NCI-H524 treated with DMSO at 0.1 percent for 48 hours (cell line): ENCODE data around the gene AMHR2.

ENCODE experiments used
- DNase-seq: peaks from one replicate; lab custom pipeline; 2025; lab: John Stamatoyannopoulos, UW

AMHR2 gene

GRCh38 chr12:53453953-53454640 is 30.4 kb downstream of the AMHR2 start:
- DNase-seq: no peak

GRCh38 chr12:53454707-53455106 is 31.1 kb downstream of the AMHR2 start:
- no peak for DNase-seq

GRCh38 chr12:53456654-53457366 is 33.2 kb downstream of the AMHR2 start:
- DNase-seq: no peak

GRCh38 chr12:53459097-53459496 is 35.4 kb downstream of the AMHR2 start:
- DNase-seq: no peak

GRCh38 chr12:53461059-53461458 is 37.4 kb downstream of the AMHR2 start:
- no peak for DNase-seq

GRCh38 chr12:53461591-53461990 is 37.9 kb downstream of the AMHR2 start:
- no peak for DNase-seq

GRCh38 chr12:53462935-53463334 is 39.3 kb downstream of the AMHR2 start:
- no peak for DNase-seq

- DNase-seq: no peak
Observed at GRCh38 chr12:53463802-53464560, 40.3 kb downstream of the AMHR2 start.

- DNase-seq: no peak
Observed at GRCh38 chr12:53464685-53465418, 41.2 kb downstream of the AMHR2 start.

GRCh38 chr12:53465679-53466078 is 42.0 kb downstream of the AMHR2 start:
- DNase-seq: no peak

GRCh38 chr12:53466640-53467039 is 43.0 kb downstream of the AMHR2 start:
- no peak for DNase-seq

GRCh38 chr12:53467082-53467481 is 43.4 kb downstream of the AMHR2 start:
- DNase-seq: no peak

GRCh38 chr12:53467880-53468279 is 44.2 kb downstream of the AMHR2 start:
- DNase-seq: no peak

- no peak for DNase-seq
Observed at GRCh38 chr12:53468282-53468681, 44.6 kb downstream of the AMHR2 start.

- DNase-seq: no peak
Observed at GRCh38 chr12:53472056-53472582, 48.5 kb downstream of the AMHR2 start.

- no peak for DNase-seq
Observed at GRCh38 chr12:53474077-53474476, 50.4 kb downstream of the AMHR2 start.

GRCh38 chr12:53474819-53475218 is 51.2 kb downstream of the AMHR2 start:
- DNase-seq: no peak

GRCh38 chr12:53476769-53477209 is 53.1 kb downstream of the AMHR2 start:
- peak; percentile 28 for DNase-seq

GRCh38 chr12:53478865-53479264 is 55.2 kb downstream of the AMHR2 start:
- no peak for DNase-seq

GRCh38 chr12:53479331-53479730 is 55.7 kb downstream of the AMHR2 start:
- no peak for DNase-seq

GRCh38 chr12:53480491-53481442 is 57.1 kb downstream of the AMHR2 start:
- no peak for DNase-seq
